Panc1 (cell line): ENCODE measurements around the gene TMPRSS2. TPM values are rescaled to one million over a fixed set of nuclear protein-coding genes. Genes with fewer than 3 reads are reported as not detected.

ENCODE experiments used
- ATAC-seq: fragments of 200-7000 bp; cut with Tn5 transposase; 2 replicates; pipeline ENCODE4 v1.9.1; 2020; ENCODE audit warnings: mild to moderate bottlenecking, moderate library complexity
- BruUV-seq: library from RNA; stranded (reverse); fragments of 400-500 nt; replicated peaks from 2 replicates; lab custom pipeline; 2021; lab: Mats Ljungman, UMichigan
- CTCF ChIA-PET: fragments of 300-600 bp; sonication (Branson Sonifier 250); formaldehyde crosslinking; loops from one replicate; lab custom pipeline; 2022; ENCODE audit warnings: antibody characterized with exemption; lab: Charles Lee
- POLR2A ChIA-PET: fragments of 300-600 bp; sonication (Branson Sonifier 250); formaldehyde crosslinking; loops from one replicate; lab custom pipeline; 2022; ENCODE audit warnings: antibody characterized with exemption; lab: Charles Lee
- DNase-seq: peaks from one replicate; pipeline ENCODE4 v3.0.0-alpha.2; 2010; ENCODE audit warnings: low read depth, low spot score
- H3K27ac ChIP-seq: 2 replicates; pipeline ENCODE4 v1.5.1; 2011; ENCODE audit warnings: mild to moderate bottlenecking, low read length, inconsistent platforms
- H3K27me3 ChIP-seq: fragments of 200-500 bp; sonication (Bioruptor generic); 2 replicates; pipeline ENCODE4 v1.6.0; 2014; ENCODE audit warnings: low read length, inconsistent platforms; ENCODE audit not compliant: control insufficient read depth, insufficient read depth
- H3K36me3 ChIP-seq: fragments of 200-500 bp; sonication (Bioruptor generic); 2 replicates; pipeline ENCODE4 v1.5.1; 2014; ENCODE audit warnings: inconsistent platforms, mild to moderate bottlenecking, low read length, moderate library complexity; ENCODE audit not compliant: control insufficient read depth, insufficient read depth
- H3K4me1 ChIP-seq: 2 replicates; pipeline ENCODE4 v1.5.1; 2011; ENCODE audit warnings: inconsistent platforms, mild to moderate bottlenecking, low read length, moderate library complexity; ENCODE audit not compliant: control insufficient read depth, insufficient read depth
- H3K4me3 ChIP-seq, 2 experiments: 2 replicates each; pipeline ENCODE4 v1.5.1; 2011 to 2012; ENCODE audit warnings: low read depth in 2 of 2, low read length in 2 of 2, mild to moderate bottlenecking in 2 of 2, inconsistent platforms in 1 of 2, moderate library complexity in 1 of 2
- H3K9me3 ChIP-seq: fragments of 200-500 bp; sonication (Bioruptor generic); 2 replicates; pipeline ENCODE4 v1.5.1; 2014; ENCODE audit warnings: low read depth, mild to moderate bottlenecking, inconsistent platforms, low read length, moderate library complexity; ENCODE audit not compliant: control insufficient read depth, insufficient read depth
- POLR2AphosphoS5 ChIP-seq: IDR thresholded peaks from 2 replicates; pipeline ENCODE4 v1.6.1; 2012; ENCODE audit warnings: mild to moderate bottlenecking, low read depth, low read length, moderate library complexity
- SIN3A ChIP-seq: IDR thresholded peaks from 2 replicates; pipeline ENCODE4 v1.6.1; 2012; ENCODE audit warnings: low read depth, mild to moderate bottlenecking, low read length, moderate library complexity, borderline replicate concordance; ENCODE audit not compliant: insufficient read depth
- TCF7L2 ChIP-seq: IDR thresholded peaks from 2 replicates; pipeline ENCODE4 v1.6.1; 2011; ENCODE audit warnings: mild to moderate bottlenecking, low read depth, low read length, inconsistent platforms
- in situ Hi-C: cut with HindIII; loops from 2 replicates; pipeline ENCODE4 v1.10.0; 2016; ENCODE audit warnings: low sequenced_read_pairs, low pct_unique_long_range_greater_than_20kb
- intact Hi-C: fragments of 100-400 bp; cut with micrococcal nuclease; formaldehyde crosslinking; loops from one replicate; pipeline ENCODE4 v1.10.0; 2022; ENCODE audit not compliant: unreplicated experiment
- total RNA-seq: library from RNA; stranded (reverse); gene quantifications from one replicate; pipeline ENCODE4 v1.2.1, GENCODE V29; 2021; ENCODE audit not compliant: unreplicated experiment
- TF ChIP-seq, protein P1 (sequence below), 2 experiments: IDR thresholded peaks; 2 replicates each; pipeline ENCODE4 v1.6.1; 2011 to 2012; ENCODE audit warnings: low read depth in 2 of 2, control low read depth in 1 of 2, low read length in 1 of 2, mild to moderate bottlenecking in 1 of 2, moderate library complexity in 1 of 2; ENCODE audit not compliant: insufficient read depth in 1 of 2
- TF ChIP-seq, protein P2 (sequence below): fragments of 450-650 bp; IDR thresholded peaks from 2 replicates; pipeline ENCODE4 v1.5.1; 2017; ENCODE audit warnings: mild to moderate bottlenecking

Gene TMPRSS2
- total RNA-seq, 1 experiment from 2014 or later = 111 TPM

DNA sequence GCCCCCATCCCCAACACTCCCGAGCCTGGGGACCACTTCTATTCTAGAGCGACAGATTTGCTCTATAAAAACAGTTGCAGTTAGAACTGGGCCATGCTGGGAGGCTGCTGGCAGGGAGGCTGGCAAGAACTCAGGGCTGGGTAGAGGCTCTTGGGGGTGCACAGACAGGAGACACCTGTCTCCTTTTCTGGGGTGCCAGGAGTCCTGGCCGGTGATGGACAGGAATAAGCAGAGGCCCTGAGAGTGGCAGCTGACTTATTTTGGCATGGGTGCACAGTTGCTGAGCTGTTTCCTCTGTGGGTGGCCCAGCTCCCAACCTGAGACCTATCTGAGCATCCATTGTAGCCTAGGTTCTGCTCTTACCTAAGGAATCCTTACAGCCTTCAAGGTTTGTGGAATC is 39.2 kb upstream of the TMPRSS2 start:
- Histone ChIP-seq H3K4me1 (no peaks in the 10 kb centered on the region), H3K27me3 (no peaks in the 10 kb centered on the region), H3K36me3 (no peaks in the 10 kb centered on the region), H3K9me3 (no peaks in the 10 kb centered on the region), H3K4me3 (no peak overlapping the region), H3K27ac (no peak overlapping the region)
- TF ChIP-seq, protein P1, sequence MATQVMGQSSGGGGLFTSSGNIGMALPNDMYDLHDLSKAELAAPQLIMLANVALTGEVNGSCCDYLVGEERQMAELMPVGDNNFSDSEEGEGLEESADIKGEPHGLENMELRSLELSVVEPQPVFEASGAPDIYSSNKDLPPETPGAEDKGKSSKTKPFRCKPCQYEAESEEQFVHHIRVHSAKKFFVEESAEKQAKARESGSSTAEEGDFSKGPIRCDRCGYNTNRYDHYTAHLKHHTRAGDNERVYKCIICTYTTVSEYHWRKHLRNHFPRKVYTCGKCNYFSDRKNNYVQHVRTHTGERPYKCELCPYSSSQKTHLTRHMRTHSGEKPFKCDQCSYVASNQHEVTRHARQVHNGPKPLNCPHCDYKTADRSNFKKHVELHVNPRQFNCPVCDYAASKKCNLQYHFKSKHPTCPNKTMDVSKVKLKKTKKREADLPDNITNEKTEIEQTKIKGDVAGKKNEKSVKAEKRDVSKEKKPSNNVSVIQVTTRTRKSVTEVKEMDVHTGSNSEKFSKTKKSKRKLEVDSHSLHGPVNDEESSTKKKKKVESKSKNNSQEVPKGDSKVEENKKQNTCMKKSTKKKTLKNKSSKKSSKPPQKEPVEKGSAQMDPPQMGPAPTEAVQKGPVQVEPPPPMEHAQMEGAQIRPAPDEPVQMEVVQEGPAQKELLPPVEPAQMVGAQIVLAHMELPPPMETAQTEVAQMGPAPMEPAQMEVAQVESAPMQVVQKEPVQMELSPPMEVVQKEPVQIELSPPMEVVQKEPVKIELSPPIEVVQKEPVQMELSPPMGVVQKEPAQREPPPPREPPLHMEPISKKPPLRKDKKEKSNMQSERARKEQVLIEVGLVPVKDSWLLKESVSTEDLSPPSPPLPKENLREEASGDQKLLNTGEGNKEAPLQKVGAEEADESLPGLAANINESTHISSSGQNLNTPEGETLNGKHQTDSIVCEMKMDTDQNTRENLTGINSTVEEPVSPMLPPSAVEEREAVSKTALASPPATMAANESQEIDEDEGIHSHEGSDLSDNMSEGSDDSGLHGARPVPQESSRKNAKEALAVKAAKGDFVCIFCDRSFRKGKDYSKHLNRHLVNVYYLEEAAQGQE (IDR thresholded peaks at IDR 0.05; ENCODE audit: insufficient read depth in 1 of 2, low read depth in 2 of 2, low read length in 1 of 2) = no peak
- TF ChIP-seq POLR2AphosphoS5 = no peak
- TF ChIP-seq TCF7L2 = no peak
- TF ChIP-seq, protein P2, sequence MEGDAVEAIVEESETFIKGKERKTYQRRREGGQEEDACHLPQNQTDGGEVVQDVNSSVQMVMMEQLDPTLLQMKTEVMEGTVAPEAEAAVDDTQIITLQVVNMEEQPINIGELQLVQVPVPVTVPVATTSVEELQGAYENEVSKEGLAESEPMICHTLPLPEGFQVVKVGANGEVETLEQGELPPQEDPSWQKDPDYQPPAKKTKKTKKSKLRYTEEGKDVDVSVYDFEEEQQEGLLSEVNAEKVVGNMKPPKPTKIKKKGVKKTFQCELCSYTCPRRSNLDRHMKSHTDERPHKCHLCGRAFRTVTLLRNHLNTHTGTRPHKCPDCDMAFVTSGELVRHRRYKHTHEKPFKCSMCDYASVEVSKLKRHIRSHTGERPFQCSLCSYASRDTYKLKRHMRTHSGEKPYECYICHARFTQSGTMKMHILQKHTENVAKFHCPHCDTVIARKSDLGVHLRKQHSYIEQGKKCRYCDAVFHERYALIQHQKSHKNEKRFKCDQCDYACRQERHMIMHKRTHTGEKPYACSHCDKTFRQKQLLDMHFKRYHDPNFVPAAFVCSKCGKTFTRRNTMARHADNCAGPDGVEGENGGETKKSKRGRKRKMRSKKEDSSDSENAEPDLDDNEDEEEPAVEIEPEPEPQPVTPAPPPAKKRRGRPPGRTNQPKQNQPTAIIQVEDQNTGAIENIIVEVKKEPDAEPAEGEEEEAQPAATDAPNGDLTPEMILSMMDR = no peak
- no peak for TF ChIP-seq SIN3A
- ChIA-PET POLR2A (no interaction called here), CTCF (no interaction called here)
- ATAC-seq (no peak), DNase-seq (no peak)
- intact Hi-C loops = no loop called here
- no TSS peak for BruUV-seq
- in situ Hi-C loops = no loop called here

DNA sequence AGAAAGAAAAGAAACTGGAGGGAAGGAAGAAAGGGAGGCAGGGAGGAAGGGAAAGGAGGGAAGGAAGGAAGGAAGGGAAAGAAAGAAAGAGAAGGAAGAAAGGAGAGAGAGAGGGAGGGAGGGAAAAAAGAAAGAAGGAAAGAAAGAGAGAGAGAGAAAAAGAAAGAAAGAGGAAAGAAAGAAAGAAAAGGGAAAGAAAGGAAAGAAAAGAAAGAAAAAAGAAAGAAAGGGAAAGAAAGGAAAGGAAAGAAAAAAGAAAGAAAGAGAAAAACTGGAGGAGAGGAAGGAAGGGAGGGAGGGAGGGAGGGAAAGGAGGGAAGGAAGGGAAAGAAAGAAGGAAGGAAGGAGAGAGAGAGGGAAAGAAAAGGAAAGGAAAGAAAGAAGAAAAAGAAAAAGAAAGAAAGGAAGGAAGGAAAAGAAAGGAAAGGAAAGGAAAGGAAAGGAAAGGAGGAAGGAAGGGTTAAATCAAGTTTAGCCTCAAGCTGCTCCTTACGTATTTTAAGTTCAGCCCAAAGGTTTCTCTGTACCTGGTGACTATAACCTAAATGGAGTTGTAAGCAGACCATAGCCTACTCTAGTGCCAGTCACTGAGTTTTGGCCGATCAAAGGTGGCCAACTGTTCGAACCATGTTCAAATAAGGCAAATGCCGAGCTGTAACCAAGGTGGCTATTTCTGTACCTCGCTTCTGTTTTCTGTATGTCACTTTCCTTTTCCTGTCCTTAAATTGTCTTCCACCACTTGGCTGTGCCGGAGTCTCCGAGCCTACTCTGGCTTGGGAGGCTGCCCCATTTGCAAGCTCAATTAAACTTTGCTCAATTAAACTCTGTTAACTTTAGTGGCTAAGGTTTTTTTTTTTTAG is 37.8 kb upstream of the TMPRSS2 start:
- Histone ChIP-seq H3K4me1 (no peaks in the 10 kb centered on the region), H3K9me3 (no peaks in the 10 kb centered on the region), H3K36me3 (no peaks in the 10 kb centered on the region), H3K27ac (peak overlapping the region; percentile 57; the same call in 1 of the 2 replicates), H3K27me3 (no peaks in the 10 kb centered on the region), H3K4me3 (peak overlapping the region in 1 of 2 experiments; percentile 11; a peak in 1 of 4 replicates)
- intact Hi-C loops = no loop called here
- TF ChIP-seq TCF7L2 (no peak), POLR2AphosphoS5 (no peak), SIN3A (no peak)
- TF ChIP-seq, protein P1 (IDR thresholded peaks at IDR 0.05; ENCODE audit: insufficient read depth in 1 of 2, low read depth in 2 of 2, low read length in 1 of 2) = no peak
- TF ChIP-seq, protein P2 = no peak
- CTCF ChIA-PET = no interaction called here
- no peak for ATAC-seq
- no peak for DNase-seq
- in situ Hi-C loops = no loop called here
- no TSS peak for BruUV-seq
- POLR2A ChIA-PET = interaction anchor here (0.7 kb wide), 1 partner anchor 256 kb away, joined by 5 read pairs; no protein-coding TSS in a partner anchor
